ENCODE results near the gene FAM20A. TPM values are rescaled to one million over a fixed set of nuclear protein-coding genes. Genes with fewer than 3 reads are reported as not detected.

Gene FAM20A
- total RNA-seq, 2 experiments from 2014 or later: not detected

GRCh38 chr17:68576137-68576536 is 25.0 kb downstream of the FAM20A start:
- Mint-ChIP-seq H3K27me3 (peaks cover 14% of the 10 kb centered on the region), H3K9me3 (no peaks in the 10 kb centered on the region), H3K4me3 (no peak overlapping the region), H3K36me3 (ENCODE audit: low read depth) (no peaks in the 10 kb centered on the region), H3K4me1 (ENCODE audit: low read depth) (no peaks in the 10 kb centered on the region), H3K27ac (no peak overlapping the region)
- intact Hi-C loops (cut with DNase I, micrococcal nuclease): no loop called here
- Histone ChIP-seq H3K27me3 (ENCODE audit: control insufficient read depth in 1 of 2, insufficient read depth in 2 of 2, low read length in 2 of 2) (no peaks in the 10 kb centered on the region), H3K27ac (ENCODE audit: low read depth in 1 of 2, low read length in 2 of 2) (no peak overlapping the region), H3K4me1 (ENCODE audit: insufficient read depth, low read length) (no peaks in the 10 kb centered on the region), H3K4me3 (ENCODE audit: low read length) (no peak overlapping the region), H3K9me3 (ENCODE audit: control insufficient read depth in 1 of 2, insufficient read depth in 1 of 2, low read length in 2 of 2) (no peaks in the 10 kb centered on the region), H3K36me3 (ENCODE audit: insufficient read depth, low read length) (no peaks in the 10 kb centered on the region)
- POLR2A ChIA-PET: no interaction called here
- ATAC-seq (ENCODE audit: poor library complexity): no peak
- no peak for TF ChIP-seq CTCF (IDR thresholded peaks at IDR 0.05)
- CTCF ChIA-PET: no interaction called here
- DNase-seq: no peak

GRCh38 chr17:68573338-68573737 is 27.8 kb downstream of the FAM20A start:
- Histone ChIP-seq H3K4me1 (ENCODE audit: insufficient read depth, low read length) (no peaks in the 10 kb centered on the region), H3K27me3 (ENCODE audit: control insufficient read depth in 1 of 2, insufficient read depth in 2 of 2, low read length in 2 of 2) (no peaks in the 10 kb centered on the region), H3K4me3 (ENCODE audit: low read length) (no peak overlapping the region), H3K27ac (ENCODE audit: low read depth in 1 of 2, low read length in 2 of 2) (no peak overlapping the region), H3K36me3 (ENCODE audit: insufficient read depth, low read length) (no peaks in the 10 kb centered on the region), H3K9me3 (ENCODE audit: control insufficient read depth in 1 of 2, insufficient read depth in 1 of 2, low read length in 2 of 2) (no peaks in the 10 kb centered on the region)
- H3K9me3 Mint-ChIP-seq: no peaks in the 10 kb centered on the region
- ChIA-PET POLR2A (no interaction called here), CTCF (no interaction called here)
- intact Hi-C loops (cut with DNase I, micrococcal nuclease): no loop called here
- no peak overlapping the region for H3K4me3 Mint-ChIP-seq
- no peak for TF ChIP-seq CTCF (IDR thresholded peaks at IDR 0.05)
- H3K36me3 Mint-ChIP-seq (ENCODE audit: low read depth): no peaks in the 10 kb centered on the region
- ATAC-seq (ENCODE audit: poor library complexity): no peak
- no peaks in the 10 kb centered on the region for H3K4me1 Mint-ChIP-seq (ENCODE audit: low read depth)
- no peaks in the 10 kb centered on the region for H3K27me3 Mint-ChIP-seq
- no peak for DNase-seq
- no peak overlapping the region for H3K27ac Mint-ChIP-seq

GRCh38 chr17:68572138-68572842 is 28.9 kb downstream of the FAM20A start:
- no peaks in the 10 kb centered on the region for H3K27me3 Mint-ChIP-seq
- H3K27ac Mint-ChIP-seq: no peak overlapping the region
- DNase-seq (no peak), ATAC-seq (ENCODE audit: poor library complexity) (no peak)
- no peak for TF ChIP-seq CTCF (IDR thresholded peaks at IDR 0.05)
- Histone ChIP-seq H3K4me3 (ENCODE audit: low read length) (no peak overlapping the region), H3K36me3 (ENCODE audit: insufficient read depth, low read length) (no peaks in the 10 kb centered on the region), H3K9me3 (ENCODE audit: control insufficient read depth in 1 of 2, insufficient read depth in 1 of 2, low read length in 2 of 2) (no peaks in the 10 kb centered on the region), H3K4me1 (ENCODE audit: insufficient read depth, low read length) (no peaks in the 10 kb centered on the region), H3K27me3 (ENCODE audit: control insufficient read depth in 1 of 2, insufficient read depth in 2 of 2, low read length in 2 of 2) (no peaks in the 10 kb centered on the region), H3K27ac (ENCODE audit: low read depth in 1 of 2, low read length in 2 of 2) (no peak overlapping the region)
- H3K4me3 Mint-ChIP-seq: no peak overlapping the region
- intact Hi-C loops (cut with DNase I, micrococcal nuclease): no loop called here
- CTCF ChIA-PET: no interaction called here
- H3K4me1 Mint-ChIP-seq (ENCODE audit: low read depth): no peaks in the 10 kb centered on the region
- no peaks in the 10 kb centered on the region for H3K36me3 Mint-ChIP-seq (ENCODE audit: low read depth)
- no peaks in the 10 kb centered on the region for H3K9me3 Mint-ChIP-seq
- POLR2A ChIA-PET: no interaction called here

Measured in CD4-positive, alpha-beta T cell (primary cell).